Activated naive CD4-positive, alpha-beta T cell treated with anti-CD3 and anti-CD28 coated beads for 36 hours (primary cell): ENCODE measurements around the gene PPP2R2B. TPM values are rescaled to one million over a fixed set of nuclear protein-coding genes. Genes with fewer than 3 reads are reported as not detected.

Experiments
- CTCF ChIA-PET: fragments of 350-600 bp; sonication (Branson Sonifier 250); formaldehyde crosslinking; loops from one replicate; lab custom pipeline; 2021; ENCODE audit warnings: antibody characterized with exemption; lab: Charles Lee
- DNase-seq: peaks from one replicate; pipeline ENCODE4 v3.0.0-alpha.2; 2020
- H3K27ac Mint-ChIP-seq: one replicate; pipeline ENCODE4 v1.8.0; 2021; ENCODE audit warnings: mild to moderate bottlenecking, mixed read lengths
- H3K27me3 Mint-ChIP-seq: one replicate; pipeline ENCODE4 v1.8.0; 2021; ENCODE audit warnings: low read depth, mixed read lengths
- H3K36me3 Mint-ChIP-seq: one replicate; pipeline ENCODE4 v1.8.0; 2021; ENCODE audit warnings: low read depth, mixed read lengths
- H3K4me1 Mint-ChIP-seq: one replicate; pipeline ENCODE4 v1.8.0; 2021; ENCODE audit warnings: low read depth, mixed read lengths
- H3K4me3 Mint-ChIP-seq: one replicate; pipeline ENCODE4 v1.8.0; 2021; ENCODE audit warnings: mild to moderate bottlenecking, moderate library complexity, mixed read lengths
- H3K9me3 Mint-ChIP-seq: one replicate; pipeline ENCODE4 v1.8.0; 2021; ENCODE audit warnings: mixed read lengths
- intact Hi-C: fragments of 100-400 bp; cut with micrococcal nuclease; formaldehyde crosslinking; loops from one replicate; pipeline ENCODE4 v1.15.1; 2023
- total RNA-seq, 2 experiments: library from RNA; stranded (reverse); gene quantifications; one replicate each; pipeline ENCODE4 v1.2.3, GENCODE V29; 2021

The PPP2R2B gene
- total RNA-seq, 2 experiments from 2014 or later, result not detected

- peaks cover 2% of the 10 kb centered on the region for H3K27me3 Mint-ChIP-seq
- H3K36me3 Mint-ChIP-seq, result no peaks in the 10 kb centered on the region
- CTCF ChIA-PET, result interaction anchor here (0.6 to 1.0 kb wide), 3 partner anchors 174 to 311 kb away, joined by 3 to 4 read pairs (median 3); no protein-coding TSS in a partner anchor
- intact Hi-C loops, result no loop called here
- no peak for DNase-seq
- H3K27ac Mint-ChIP-seq, result no peak overlapping the region
- H3K4me3 Mint-ChIP-seq, result no peak overlapping the region
- H3K9me3 Mint-ChIP-seq, result no peaks in the 10 kb centered on the region
- H3K4me1 Mint-ChIP-seq, result no peaks in the 10 kb centered on the region
Measured at GRCh38 chr5:146849694-146850303, 28.8 kb downstream of the PPP2R2B start.

GRCh38 chr5:146848133-146848532, 30.4 kb downstream of the PPP2R2B start:
- Mint-ChIP-seq H3K27me3 (no peaks in the 10 kb centered on the region), H3K27ac (no peak overlapping the region), H3K4me3 (no peak overlapping the region), H3K36me3 (no peaks in the 10 kb centered on the region), H3K9me3 (no peaks in the 10 kb centered on the region), H3K4me1 (no peaks in the 10 kb centered on the region)
- DNase-seq, result no peak
- CTCF ChIA-PET, result no interaction called here
- intact Hi-C loops, result no loop called here

- Mint-ChIP-seq H3K4me1 (no peaks in the 10 kb centered on the region), H3K4me3 (no peak overlapping the region), H3K9me3 (peaks cover 10% of the 10 kb centered on the region), H3K27ac (no peak overlapping the region), H3K36me3 (no peaks in the 10 kb centered on the region), H3K27me3 (no peaks in the 10 kb centered on the region)
- no peak for DNase-seq
- intact Hi-C loops, result no loop called here
- CTCF ChIA-PET, result no interaction called here
Measured at GRCh38 chr5:146840016-146840415, 38.5 kb downstream of the PPP2R2B start.

GRCh38 chr5:146836226-146836842, 42.2 kb downstream of the PPP2R2B start:
- Mint-ChIP-seq H3K9me3 (peaks cover 7% of the 10 kb centered on the region), H3K27ac (no peak overlapping the region), H3K36me3 (no peaks in the 10 kb centered on the region), H3K4me1 (peaks cover 4% of the 10 kb centered on the region), H3K27me3 (no peaks in the 10 kb centered on the region), H3K4me3 (no peak overlapping the region)
- no peak for DNase-seq
- intact Hi-C loops, result no loop called here
- CTCF ChIA-PET, result interaction anchor here (0.8 kb wide), 1 partner anchor 130 kb away, joined by 5 read pairs; no protein-coding TSS in a partner anchor

- no peak overlapping the region for H3K27ac Mint-ChIP-seq
- CTCF ChIA-PET, result no interaction called here
- no peak for DNase-seq
- no peaks in the 10 kb centered on the region for H3K9me3 Mint-ChIP-seq
- peaks cover 4% of the 10 kb centered on the region for H3K4me1 Mint-ChIP-seq
- intact Hi-C loops, result no loop called here
- no peaks in the 10 kb centered on the region for H3K27me3 Mint-ChIP-seq
- H3K36me3 Mint-ChIP-seq, result no peaks in the 10 kb centered on the region
- H3K4me3 Mint-ChIP-seq, result no peak overlapping the region
Measured at GRCh38 chr5:146832985-146833732, 45.4 kb downstream of the PPP2R2B start.

GRCh38 chr5:146828385-146828784, 50.2 kb downstream of the PPP2R2B start:
- intact Hi-C loops, result no loop called here
- CTCF ChIA-PET, result no interaction called here
- no peak overlapping the region for H3K4me3 Mint-ChIP-seq

GRCh38 chr5:146827901-146828300, 50.7 kb downstream of the PPP2R2B start:
- CTCF ChIA-PET, result no interaction called here
- Mint-ChIP-seq H3K27ac (no peak overlapping the region), H3K27me3 (no peaks in the 10 kb centered on the region), H3K36me3 (no peaks in the 10 kb centered on the region), H3K4me3 (no peak overlapping the region), H3K9me3 (no peaks in the 10 kb centered on the region), H3K4me1 (no peaks in the 10 kb centered on the region)
- intact Hi-C loops, result no loop called here
- no peak for DNase-seq

More at GRCh38 chr5:146828385-146828784, 50.2 kb downstream of the PPP2R2B start:
- peaks cover under 1% of the 10 kb centered on the region for H3K4me1 Mint-ChIP-seq
- H3K9me3 Mint-ChIP-seq, result no peaks in the 10 kb centered on the region
- no peak overlapping the region for H3K27ac Mint-ChIP-seq
- no peaks in the 10 kb centered on the region for H3K27me3 Mint-ChIP-seq
- no peak for DNase-seq
- H3K36me3 Mint-ChIP-seq, result no peaks in the 10 kb centered on the region

- peak; percentile 51 for DNase-seq
- Mint-ChIP-seq H3K27ac (no peak overlapping the region), H3K4me1 (no peaks in the 10 kb centered on the region), H3K36me3 (no peaks in the 10 kb centered on the region), H3K4me3 (no peak overlapping the region), H3K9me3 (no peaks in the 10 kb centered on the region), H3K27me3 (no peaks in the 10 kb centered on the region)
- CTCF ChIA-PET, result no interaction called here
- intact Hi-C loops, result no loop called here
Measured at GRCh38 chr5:146825033-146825432, 53.5 kb downstream of the PPP2R2B start.

GRCh38 chr5:146821732-146822131, 56.8 kb downstream of the PPP2R2B start:
- Mint-ChIP-seq H3K4me3 (no peak overlapping the region), H3K36me3 (no peaks in the 10 kb centered on the region), H3K9me3 (no peaks in the 10 kb centered on the region), H3K27ac (no peak overlapping the region), H3K27me3 (no peaks in the 10 kb centered on the region), H3K4me1 (no peaks in the 10 kb centered on the region)
- CTCF ChIA-PET, result no interaction called here
- DNase-seq, result no peak
- intact Hi-C loops, result no loop called here

GRCh38 chr5:146820987-146821386, 57.6 kb downstream of the PPP2R2B start:
- CTCF ChIA-PET, result interaction anchor here (0.6 kb wide), 1 partner anchor 21 kb away, joined by 4 read pairs; no protein-coding TSS in a partner anchor
- DNase-seq, result no peak
- Mint-ChIP-seq H3K4me3 (no peak overlapping the region), H3K4me1 (no peaks in the 10 kb centered on the region), H3K9me3 (no peaks in the 10 kb centered on the region), H3K36me3 (no peaks in the 10 kb centered on the region), H3K27me3 (no peaks in the 10 kb centered on the region), H3K27ac (no peak overlapping the region)
- intact Hi-C loops, result no loop called here

GRCh38 chr5:146818822-146819221, 59.7 kb downstream of the PPP2R2B start:
- DNase-seq, result no peak
- intact Hi-C loops, result loop anchor here (2.0 kb wide), 1 partner anchor 148 kb away; no protein-coding TSS in a partner anchor
- Mint-ChIP-seq H3K4me3 (no peak overlapping the region), H3K9me3 (no peaks in the 10 kb centered on the region), H3K27me3 (no peaks in the 10 kb centered on the region), H3K27ac (no peak overlapping the region), H3K4me1 (peaks cover 1% of the 10 kb centered on the region), H3K36me3 (no peaks in the 10 kb centered on the region)
- CTCF ChIA-PET, result no interaction called here

GRCh38 chr5:146817973-146818372, 60.6 kb downstream of the PPP2R2B start:
- H3K9me3 Mint-ChIP-seq, result no peaks in the 10 kb centered on the region
- H3K36me3 Mint-ChIP-seq, result no peaks in the 10 kb centered on the region
- no peak overlapping the region for H3K27ac Mint-ChIP-seq
- CTCF ChIA-PET, result no interaction called here
- DNase-seq, result no peak
- H3K4me1 Mint-ChIP-seq, result peaks cover 5% of the 10 kb centered on the region
- H3K27me3 Mint-ChIP-seq, result no peaks in the 10 kb centered on the region
- no peak overlapping the region for H3K4me3 Mint-ChIP-seq
- intact Hi-C loops, result loop anchor here (2.0 kb wide), 1 partner anchor 149 kb away; no protein-coding TSS in a partner anchor
